K562 (cell line): Measurements from ENCODE around the gene SLC12A9. TPM values are rescaled to one million over a fixed set of nuclear protein-coding genes. Genes with fewer than 3 reads are reported as not detected.

Experiments used
- BCOR ChIP-seq: fragments of 450-650 bp; IDR thresholded peaks from 2 replicates; pipeline ENCODE4 v1.6.1; 2016
- BHLHE40 ChIP-seq: IDR thresholded peaks from 2 replicates; pipeline ENCODE4 v1.6.1; 2011; ENCODE audit warnings: low read length, improper control_type of control experiment
- BMI1 ChIP-seq: fragments of 150-350 bp; IDR thresholded peaks from 2 replicates; pipeline ENCODE4 v1.6.1; 2014; ENCODE audit warnings: low read length
- CBX8 ChIP-seq: fragments of 200-600 bp; sonication (generic); IDR thresholded peaks from 2 replicates; pipeline ENCODE4 v1.6.1; 2012; ENCODE audit warnings: borderline replicate concordance, mixed run types, low read depth, mild to moderate bottlenecking, moderate library complexity, mixed read lengths, low read length, control low read depth, inconsistent platforms; ENCODE audit not compliant: poor library complexity, severe bottlenecking; ENCODE audit errors: extremely low read depth
- CCNT2 ChIP-seq: IDR thresholded peaks from 2 replicates; pipeline ENCODE4 v1.6.1; 2011; ENCODE audit warnings: borderline replicate concordance, low read depth, mild to moderate bottlenecking, moderate library complexity, mixed read lengths, low read length; ENCODE audit not compliant: insufficient read length; ENCODE audit errors: extremely low read depth
- CEBPB ChIP-seq: fragments of 450-650 bp; IDR thresholded peaks from 2 replicates; pipeline ENCODE4 v1.6.1; 2016; ENCODE audit warnings: missing genetic modification characterization, missing compliant biosample characterization
- HDAC2 ChIP-seq: fragments of 450-650 bp; IDR thresholded peaks from 2 replicates; pipeline ENCODE4 v1.6.1; 2016; ENCODE audit warnings: mild to moderate bottlenecking
- HDAC3 ChIP-seq: fragments of 450-650 bp; IDR thresholded peaks from 2 replicates; pipeline ENCODE4 v1.6.1; 2018; ENCODE audit warnings: borderline replicate concordance, mild to moderate bottlenecking, moderate library complexity; ENCODE audit not compliant: partially characterized antibody
- MAZ ChIP-seq, 2 experiments: fragments of 450-650 bp in 1 of 2; sonication (generic) in 1 of 2; formaldehyde crosslinking; IDR thresholded peaks in 1 of 2; conservative IDR thresholded peaks in 1 of 2; 2 replicates each; pipeline versions ENCODE4 v1.4.0 to v1.5.0; 2020; ENCODE audit warnings: mild to moderate bottlenecking in 1 of 2, missing genetic modification reagents in 1 of 2
- MCM2 ChIP-seq: fragments of 450-650 bp; IDR thresholded peaks from 2 replicates; pipeline ENCODE4 v1.6.1; 2017; ENCODE audit warnings: low read depth, mild to moderate bottlenecking
- MXI1 ChIP-seq: IDR thresholded peaks from 2 replicates; pipeline ENCODE4 v1.6.1; 2011; ENCODE audit warnings: low read depth, mild to moderate bottlenecking, improper control_type of control experiment, low read length
- POLR2A ChIP-seq: fragments of 450-650 bp; conservative IDR thresholded peaks from 2 replicates; pipeline ENCODE4 v1.6.1; 2016
- RFX5 ChIP-seq: IDR thresholded peaks from 2 replicates; pipeline ENCODE4 v1.6.1; 2011; ENCODE audit warnings: low read depth, mild to moderate bottlenecking, improper control_type of control experiment, low read length
- SOX6 ChIP-seq: fragments of 450-650 bp; IDR thresholded peaks from 2 replicates; pipeline ENCODE4 v1.6.1; 2014; ENCODE audit warnings: mild to moderate bottlenecking
- SRSF3 ChIP-seq: fragments of 200-400 bp; formaldehyde crosslinking; IDR thresholded peaks from 2 replicates; pipeline ENCODE4 v1.6.1; 2016; ENCODE audit warnings: mild to moderate bottlenecking, low read length, moderate library complexity; ENCODE audit not compliant: insufficient read depth
- SRSF7 ChIP-seq: fragments of 200-400 bp; formaldehyde crosslinking; optimal IDR thresholded peaks from 2 replicates; pipeline ENCODE3; 2017; ENCODE audit warnings: mild to moderate bottlenecking, low read depth, low read length
- TSC22D4 ChIP-seq: fragments of 450-650 bp; IDR thresholded peaks from 2 replicates; pipeline ENCODE4 v1.6.1; 2016; ENCODE audit warnings: missing genetic modification characterization, missing biosample characterization, control low read depth
- XRCC5 ChIP-seq: fragments of 200-400 bp; formaldehyde crosslinking; IDR thresholded peaks from 2 replicates; pipeline ENCODE4 v1.6.1; 2017; ENCODE audit warnings: low read depth, mild to moderate bottlenecking, low read length
- YBX1 ChIP-seq: fragments of 450-650 bp; IDR thresholded peaks from 2 replicates; pipeline ENCODE4 v1.7.1; 2016; ENCODE audit warnings: mild to moderate bottlenecking
- ZFP36 ChIP-seq: fragments of 150-350 bp; IDR thresholded peaks from 2 replicates; pipeline ENCODE4 v1.6.1; 2018; ENCODE audit warnings: low read length, low read depth; ENCODE audit not compliant: partially characterized antibody
- ZNF140 ChIP-seq: fragments of 250-450 bp; sonication (Bioruptor Pico); IDR thresholded peaks from 2 replicates; pipeline ENCODE4 v1.8.0; 2021; ENCODE audit warnings: moderate library complexity, mild to moderate bottlenecking, inconsistent platforms
- ZNF217 ChIP-seq: sonication (generic); formaldehyde crosslinking; IDR thresholded peaks from 2 replicates; pipeline ENCODE4 v1.8.0; 2022; ENCODE audit warnings: mild to moderate bottlenecking, missing genetic modification reagents
- ZNF444 ChIP-seq: fragments of 250-450 bp; sonication (Bioruptor Pico); IDR thresholded peaks from 2 replicates; pipeline ENCODE4 v1.4.0; 2020; ENCODE audit warnings: mild to moderate bottlenecking, moderate library complexity
- ZNF512 ChIP-seq: IDR thresholded peaks from 2 replicates; pipeline ENCODE4 v1.6.1; 2016; ENCODE audit warnings: missing genetic modification characterization, missing compliant biosample characterization
- ZNF561 ChIP-seq: fragments of 450-650 bp; formaldehyde crosslinking; conservative IDR thresholded peaks from 2 replicates; pipeline ENCODE4 v1.4.0; 2020; ENCODE audit warnings: mild to moderate bottlenecking, moderate library complexity
- ZNF57 ChIP-seq: fragments of 450-650 bp; formaldehyde crosslinking; IDR thresholded peaks from 2 replicates; pipeline ENCODE4 v1.4.0; 2020; ENCODE audit warnings: mild to moderate bottlenecking, moderate library complexity
- ZNF699 ChIP-seq: fragments of 250-450 bp; sonication (Bioruptor Pico); IDR thresholded peaks from 2 replicates; pipeline ENCODE4 v1.8.0; 2021; ENCODE audit warnings: mild to moderate bottlenecking, moderate library complexity; ENCODE audit not compliant: insufficient replicate concordance
- ZNF707 ChIP-seq: fragments of 250-450 bp; sonication (Bioruptor Pico); conservative IDR thresholded peaks from 2 replicates; pipeline ENCODE4 v1.8.0; 2022; ENCODE audit warnings: inconsistent platforms, mild to moderate bottlenecking, moderate library complexity
- polyA plus RNA-seq, 8 experiments: library from polyadenylated mRNA; depleted of rRNA in 4 of 8; stranded (reverse) in 5 of 8; unstranded in 3 of 8; fragments of >200 nt; fragmentation: Nextera tagmentation in 2 of 8; fragmentation: Illumina TruSeq in 1 of 8; extraction: Ambion mirVana in 2 of 8; extraction: Trizol in 1 of 8; gene quantifications; 2 replicates each; pipeline versions ENCODE4 v1.2.1 to v1.2.3, GENCODE V29; 2011 to 2014; ENCODE audit warnings: inconsistent platforms in 1 of 8, missing spikeins in 1 of 8
- total RNA-seq, 7 experiments: library from RNA; depleted of rRNA in 6 of 7; stranded (reverse); fragments of >200 nt in 6 of 7; fragmentation: Illumina TruSeq in 2 of 7; extraction: Trizol in 2 of 7; gene quantifications; 2 replicates each; pipeline versions ENCODE4 v1.2.1 to v1.2.3, GENCODE V29; 2011 to 2021; ENCODE audit warnings: low replicate concordance in 1 of 7

Gene SLC12A9
- total and polyA plus RNA-seq, 9 of the 15 experiments (the other 6 are each of a cell fraction or from before 2014, with no cell fraction given), result 0.06 to 20.2 (median 10.7) TPM

- TF ChIP-seq ZFP36 (no peak), RFX5 (no peak), TSC22D4 (tag) (no peak), SRSF7 (no peak), POLR2A (peak; percentile 74), MXI1 (no peak), SRSF3 (no peak), SOX6 (peak; percentile 19; the same call in 1 of the 2 replicates), BCOR (no peak), ZNF707 (CRISPR knock-in tag) (no peak), HDAC3 (no peak), BMI1 (no peak), ZNF512 (tag) (no peak), MCM2 (no peak), BHLHE40 (0 out of 2 replicates have a peak, but pooled peaks have one; percentile 27), XRCC5 (peak; percentile 50; the same call in 1 of the 2 replicates), CCNT2 (no peak), CEBPB (no peak), ZNF217 (CRISPR knock-in tag) (no peak), YBX1 (no peak), MAZ (CRISPR knock-in tag; conservative IDR thresholded peaks at IDR 0.05 in 1 of 2, IDR thresholded peaks at IDR 0.05 in 1 of 2) (peak in 1 of 2 experiments; percentile 29; a peak in 2 of 4 replicates), HDAC2 (peak; percentile 88), ZNF561 (no peak), ZNF699 (CRISPR knock-in tag) (no peak), ZNF57 (CRISPR knock-in tag) (no peak), CBX8 (no peak), ZNF140 (CRISPR knock-in tag) (no peak), ZNF444 (no peak)
These were observed 24.9 kb upstream of the SLC12A9 start, which contains the start of gene EPHB4 (continued) for GRCh38 chr7:100827330-100828226.
